OCI-LY1 (cell line): Measurements from ENCODE around the gene STX18.

Source experiments
- H2AFZ ChIP-seq: fragments of 200-600 bp; sonication (generic), shearing (Covaris generic); 2 replicates; pipeline ENCODE4 v1.6.0; 2014; ENCODE audit warnings: antibody characterized with exemption, mild to moderate bottlenecking, low read length
- H3F3A ChIP-seq: fragments of 200-600 bp; sonication (generic), shearing (Covaris generic); 2 replicates; pipeline ENCODE4 v1.6.0; 2014; ENCODE audit warnings: mild to moderate bottlenecking, antibody characterized with exemption, low read length, moderate library complexity; ENCODE audit not compliant: insufficient read depth
- H3K27ac ChIP-seq: fragments of 200-600 bp; sonication (generic); 2 replicates; pipeline ENCODE4 v1.5.1; 2014; ENCODE audit warnings: low read length, mixed run types, mild to moderate bottlenecking, low read depth; ENCODE audit not compliant: poor library complexity, severe bottlenecking
- H3K27me3 ChIP-seq: fragments of 200-600 bp; sonication (generic); 2 replicates; pipeline ENCODE4 v1.6.0; 2014; ENCODE audit warnings: antibody characterized with exemption, mild to moderate bottlenecking, low read length, moderate library complexity; ENCODE audit not compliant: insufficient read depth
- H3K36me3 ChIP-seq: fragments of 200-600 bp; sonication (generic); 2 replicates; pipeline ENCODE4 v1.6.1; 2014; ENCODE audit warnings: mild to moderate bottlenecking, antibody characterized with exemption, low read length, moderate library complexity, mixed read lengths; ENCODE audit not compliant: insufficient read depth
- H3K4me1 ChIP-seq: fragments of 200-600 bp; sonication (generic); 2 replicates; pipeline ENCODE4 v1.5.1; 2014; ENCODE audit warnings: mild to moderate bottlenecking, low read length, moderate library complexity; ENCODE audit not compliant: insufficient read depth, severe bottlenecking
- H3K4me2 ChIP-seq: fragments of 200-600 bp; sonication (generic), shearing (Covaris generic); 2 replicates; pipeline ENCODE4 v1.6.1; 2014; ENCODE audit warnings: low read length
- H3K4me3 ChIP-seq: fragments of 200-600 bp; sonication (generic); 2 replicates; pipeline ENCODE4 v1.5.1; 2014; ENCODE audit warnings: low read length, low read depth, mild to moderate bottlenecking, mixed read lengths; ENCODE audit not compliant: poor library complexity, severe bottlenecking
- H3K79me2 ChIP-seq: fragments of 200-600 bp; shearing (Covaris generic); 2 replicates; pipeline ENCODE4 v1.6.1; 2016; ENCODE audit warnings: mixed run types, low read length, mixed read lengths; ENCODE audit not compliant: insufficient read depth
- H3K9ac ChIP-seq: fragments of 200-600 bp; sonication (generic), shearing (Covaris generic); 2 replicates; pipeline ENCODE4 v1.6.1; 2014; ENCODE audit warnings: mild to moderate bottlenecking, low read length, mixed read lengths
- H3K9me2 ChIP-seq: fragments of 200-600 bp; sonication (generic), shearing (Covaris generic); 2 replicates; pipeline ENCODE4 v1.6.1; 2014; ENCODE audit warnings: low read depth, mild to moderate bottlenecking, low read length, mixed read lengths
- H3K9me3 ChIP-seq: fragments of 200-600 bp; shearing (Covaris generic); 2 replicates; pipeline ENCODE4 v1.6.1; 2014; ENCODE audit warnings: low read length, mixed read lengths
- H4K20me1 ChIP-seq: fragments of 200-600 bp; sonication (generic), shearing (Covaris generic); 2 replicates; pipeline ENCODE4 v1.6.0; 2016; ENCODE audit warnings: mild to moderate bottlenecking, low read length; ENCODE audit not compliant: insufficient read depth
- EZH2 ChIP-seq: fragments of 200-600 bp; sonication (generic), shearing (Covaris generic); IDR thresholded peaks from 2 replicates; pipeline ENCODE4 v1.8.0; 2017; ENCODE audit warnings: borderline replicate concordance, mixed run types, mild to moderate bottlenecking, antibody characterized with exemption, low read length, moderate library complexity, mixed read lengths
- TF ChIP-seq, protein P1 (sequence below): fragments of 200-600 bp; sonication (generic), shearing (Covaris generic); IDR thresholded peaks from 2 replicates; pipeline ENCODE4 v1.5.1; 2017; ENCODE audit warnings: mild to moderate bottlenecking, antibody characterized with exemption, low read length, moderate library complexity, mixed read lengths

STX18 gene

DNA sequence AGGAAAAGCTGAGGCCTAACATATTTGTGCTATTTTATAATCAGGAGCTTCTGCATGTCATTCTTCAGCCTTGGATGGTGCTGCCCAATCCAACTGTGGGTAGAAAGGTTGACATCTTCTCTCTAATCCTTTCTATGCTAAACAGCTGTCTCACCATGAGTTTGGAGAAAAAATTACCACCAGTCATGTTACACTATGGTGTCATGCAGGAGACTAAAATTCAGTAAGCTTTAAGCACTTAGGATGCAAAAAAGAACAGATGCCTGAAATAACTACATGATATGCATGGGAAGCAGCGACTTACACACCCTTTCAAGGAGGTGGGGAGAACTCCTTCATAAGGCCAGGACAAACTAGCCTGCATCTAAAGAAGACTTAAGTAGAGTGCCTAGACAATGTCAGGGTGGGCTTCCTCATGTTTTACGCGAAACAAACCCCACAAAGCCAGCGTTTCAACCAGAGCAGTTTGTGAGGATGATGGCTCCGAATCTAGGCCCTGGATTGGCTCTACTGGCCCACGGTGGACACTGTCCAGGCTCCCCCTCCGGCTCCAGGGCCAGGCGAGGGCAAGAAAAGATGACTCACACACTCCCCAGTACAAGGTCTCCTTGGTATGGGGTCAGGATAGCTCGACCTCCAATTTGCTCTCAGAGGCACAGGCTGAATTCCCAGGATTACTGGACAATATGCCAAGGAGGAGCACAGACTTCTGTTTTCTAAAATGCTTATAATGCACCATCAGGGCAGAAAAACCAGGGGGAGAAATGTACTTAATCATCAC is 45.1 kb downstream of the STX18 start:
- Histone ChIP-seq H2AFZ (no peak overlapping the region), H3K27ac (no peak overlapping the region), H3K9me2 (no peaks in the 10 kb centered on the region), H3K79me2 (no peaks in the 10 kb centered on the region), H3F3A (no peaks in the 10 kb centered on the region), H3K9ac (no peak overlapping the region), H3K4me3 (no peak overlapping the region), H3K27me3 (no peaks in the 10 kb centered on the region), H3K4me2 (no peak overlapping the region), H3K36me3 (no peaks in the 10 kb centered on the region), H3K4me1 (peaks cover 13% of the 10 kb centered on the region), H4K20me1 (no peaks in the 10 kb centered on the region), H3K9me3 (no peaks in the 10 kb centered on the region)
- TF ChIP-seq, protein P1, sequence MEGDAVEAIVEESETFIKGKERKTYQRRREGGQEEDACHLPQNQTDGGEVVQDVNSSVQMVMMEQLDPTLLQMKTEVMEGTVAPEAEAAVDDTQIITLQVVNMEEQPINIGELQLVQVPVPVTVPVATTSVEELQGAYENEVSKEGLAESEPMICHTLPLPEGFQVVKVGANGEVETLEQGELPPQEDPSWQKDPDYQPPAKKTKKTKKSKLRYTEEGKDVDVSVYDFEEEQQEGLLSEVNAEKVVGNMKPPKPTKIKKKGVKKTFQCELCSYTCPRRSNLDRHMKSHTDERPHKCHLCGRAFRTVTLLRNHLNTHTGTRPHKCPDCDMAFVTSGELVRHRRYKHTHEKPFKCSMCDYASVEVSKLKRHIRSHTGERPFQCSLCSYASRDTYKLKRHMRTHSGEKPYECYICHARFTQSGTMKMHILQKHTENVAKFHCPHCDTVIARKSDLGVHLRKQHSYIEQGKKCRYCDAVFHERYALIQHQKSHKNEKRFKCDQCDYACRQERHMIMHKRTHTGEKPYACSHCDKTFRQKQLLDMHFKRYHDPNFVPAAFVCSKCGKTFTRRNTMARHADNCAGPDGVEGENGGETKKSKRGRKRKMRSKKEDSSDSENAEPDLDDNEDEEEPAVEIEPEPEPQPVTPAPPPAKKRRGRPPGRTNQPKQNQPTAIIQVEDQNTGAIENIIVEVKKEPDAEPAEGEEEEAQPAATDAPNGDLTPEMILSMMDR = no peak
- no peak for TF ChIP-seq EZH2

- TF ChIP-seq, protein P1 = no peak
- TF ChIP-seq EZH2 = no peak
- H3K9ac ChIP-seq = no peak overlapping the region
- H3K4me1 ChIP-seq = peaks cover 31% of the 10 kb centered on the region
- H3K4me3 ChIP-seq = no peak overlapping the region
- no peaks in the 10 kb centered on the region for H4K20me1 ChIP-seq
- no peaks in the 10 kb centered on the region for H3K36me3 ChIP-seq
- H3K9me3 ChIP-seq = no peaks in the 10 kb centered on the region
- no peaks in the 10 kb centered on the region for H3F3A ChIP-seq
- no peaks in the 10 kb centered on the region for H3K27me3 ChIP-seq
- no peak overlapping the region for H3K4me2 ChIP-seq
- H3K27ac ChIP-seq = no peak overlapping the region
- H3K9me2 ChIP-seq = no peaks in the 10 kb centered on the region
- no peak overlapping the region for H2AFZ ChIP-seq
- H3K79me2 ChIP-seq = no peaks in the 10 kb centered on the region
Measured at GRCh38 chr4:4494882-4495281, 47.0 kb downstream of the STX18 start.

GRCh38 chr4:4492161-4492847 is 49.5 kb downstream of the STX18 start:
- Histone ChIP-seq H3K4me1 (peaks cover 45% of the 10 kb centered on the region), H4K20me1 (no peaks in the 10 kb centered on the region), H3K27me3 (no peaks in the 10 kb centered on the region), H2AFZ (no peak overlapping the region), H3K4me2 (peak overlapping the region; percentile 50), H3K9me3 (no peaks in the 10 kb centered on the region), H3K4me3 (peak overlapping the region; percentile 36), H3F3A (no peaks in the 10 kb centered on the region), H3K36me3 (no peaks in the 10 kb centered on the region), H3K9me2 (no peaks in the 10 kb centered on the region), H3K79me2 (no peaks in the 10 kb centered on the region), H3K9ac (peak overlapping the region; percentile 43; the same call in 1 of the 2 replicates), H3K27ac (peak overlapping the region; percentile 67)
- TF ChIP-seq EZH2 = no peak
- TF ChIP-seq, protein P1 = no peak
